HG02623 (cell line): Measurements from ENCODE around the gene ACTL7A.
"Not testable (repeated sequence)": the region's sequence is repeated elsewhere in the genome, so short reads cannot be mapped to it uniquely, and the experiment has no call there.

ENCODE experiments used
- ATAC-seq: cut with Tn5 transposase; IDR thresholded peaks from one replicate; pipeline ENCODE4 v1.9.1; 2021; ENCODE audit warnings: moderate library complexity; ENCODE audit not compliant: unreplicated experiment

ACTL7A gene, protein sequence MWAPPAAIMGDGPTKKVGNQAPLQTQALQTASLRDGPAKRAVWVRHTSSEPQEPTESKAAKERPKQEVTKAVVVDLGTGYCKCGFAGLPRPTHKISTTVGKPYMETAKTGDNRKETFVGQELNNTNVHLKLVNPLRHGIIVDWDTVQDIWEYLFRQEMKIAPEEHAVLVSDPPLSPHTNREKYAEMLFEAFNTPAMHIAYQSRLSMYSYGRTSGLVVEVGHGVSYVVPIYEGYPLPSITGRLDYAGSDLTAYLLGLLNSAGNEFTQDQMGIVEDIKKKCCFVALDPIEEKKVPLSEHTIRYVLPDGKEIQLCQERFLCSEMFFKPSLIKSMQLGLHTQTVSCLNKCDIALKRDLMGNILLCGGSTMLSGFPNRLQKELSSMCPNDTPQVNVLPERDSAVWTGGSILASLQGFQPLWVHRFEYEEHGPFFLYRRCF

GRCh38 chr9:108861997-108862396 lies at the start of gene ACTL7A:
ACTL7A (plus strand) TSS chr9:108862266; CDS start chr9:108862323, 57 bp downstream.
- ATAC-seq: no peak

DNA sequence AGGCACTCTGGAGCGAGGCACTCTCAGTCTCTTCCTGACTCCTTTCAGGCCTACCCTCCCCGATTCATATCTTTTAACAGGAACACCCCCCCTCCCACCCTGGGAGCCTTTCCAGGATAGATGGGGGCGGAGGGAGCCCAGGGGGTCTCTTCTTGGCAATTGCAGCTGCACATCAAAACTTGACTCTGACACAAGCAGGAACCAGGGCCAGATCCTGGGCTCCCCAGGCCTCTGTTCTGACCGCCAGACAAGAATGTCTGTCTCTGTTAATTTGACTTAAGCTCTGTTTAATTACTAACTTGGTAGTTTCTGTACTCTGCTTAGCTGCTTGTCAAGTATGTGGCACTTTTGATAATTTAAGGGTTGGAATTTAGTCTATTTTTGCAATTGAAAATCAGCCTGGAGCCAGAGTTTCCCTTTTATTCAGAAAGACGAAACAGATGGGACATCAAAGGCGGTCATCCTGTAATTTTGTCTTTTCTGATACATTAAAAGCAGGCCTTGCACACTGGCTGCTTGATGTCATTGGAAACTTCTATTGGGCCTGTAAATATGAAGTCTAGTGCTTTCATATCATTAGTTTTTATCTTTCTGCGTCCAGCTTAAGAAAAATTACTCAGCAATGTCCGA lies 49.6 kb upstream of the ACTL7A start:
- no peak for ATAC-seq

GRCh38 chr9:108813951-108814601 lies 48.0 kb upstream of the ACTL7A start:
- ATAC-seq: no peak

- no peak for ATAC-seq
Observed at GRCh38 chr9:108815156-108815555, 46.9 kb upstream of the ACTL7A start.

- no peak for ATAC-seq
Observed at GRCh38 chr9:108816037-108816436, 46.0 kb upstream of the ACTL7A start.

DNA sequence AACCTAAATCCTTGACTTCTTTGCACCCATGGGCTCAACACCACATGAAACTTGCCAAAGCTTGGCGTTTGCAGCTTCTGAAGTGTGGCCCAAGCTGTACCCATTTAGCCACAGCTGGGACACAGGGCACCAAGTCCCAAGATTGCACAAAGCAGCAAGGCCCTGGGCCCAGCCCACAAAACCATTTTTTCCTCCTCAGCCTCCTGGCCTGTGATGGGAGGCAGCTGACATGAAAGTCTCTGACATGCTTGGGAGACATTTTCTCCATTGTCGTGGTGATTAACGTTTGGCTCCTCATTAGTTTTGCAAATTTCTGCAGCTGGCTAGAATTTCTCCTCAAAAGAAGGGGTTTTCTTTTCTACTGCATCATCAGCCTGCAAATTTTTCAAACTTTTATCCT lies 38.2 kb upstream of the ACTL7A start:
- ATAC-seq: no peak

GRCh38 chr9:108830272-108830671 lies 31.8 kb upstream of the ACTL7A start:
- no peak for ATAC-seq

DNA sequence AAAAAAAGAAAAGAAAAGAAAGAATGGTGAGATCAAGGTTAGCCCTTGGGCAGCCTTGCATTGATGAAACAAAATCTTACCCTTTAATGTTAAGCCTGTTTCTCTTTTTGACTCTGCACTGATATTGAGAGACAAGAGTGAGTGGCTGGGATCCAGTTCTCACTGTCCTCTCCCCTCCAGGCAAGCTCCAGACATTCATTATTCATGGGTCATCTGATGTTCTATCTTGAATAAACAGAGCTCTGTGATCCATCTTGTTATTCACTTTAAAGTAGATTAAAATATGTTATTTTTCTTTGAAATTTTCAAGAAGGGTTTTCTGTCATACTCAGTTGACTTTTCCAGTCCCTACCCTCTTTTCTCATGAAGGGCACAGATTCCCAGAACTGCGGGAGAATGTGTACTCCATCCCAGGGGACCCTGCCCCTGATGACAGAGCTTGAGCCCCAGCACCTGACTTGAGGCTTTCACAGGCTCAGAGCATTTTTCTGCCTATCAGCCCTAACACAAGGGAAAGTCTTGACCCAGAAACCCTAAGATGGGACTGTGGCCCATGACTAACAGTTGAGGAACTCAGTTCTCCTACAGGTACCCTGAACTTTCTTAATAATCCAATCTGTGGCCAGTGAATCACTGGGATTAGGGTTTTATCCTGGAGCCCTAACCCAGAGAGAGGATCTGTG lies 30.4 kb upstream of the ACTL7A start:
- no peak for ATAC-seq

DNA sequence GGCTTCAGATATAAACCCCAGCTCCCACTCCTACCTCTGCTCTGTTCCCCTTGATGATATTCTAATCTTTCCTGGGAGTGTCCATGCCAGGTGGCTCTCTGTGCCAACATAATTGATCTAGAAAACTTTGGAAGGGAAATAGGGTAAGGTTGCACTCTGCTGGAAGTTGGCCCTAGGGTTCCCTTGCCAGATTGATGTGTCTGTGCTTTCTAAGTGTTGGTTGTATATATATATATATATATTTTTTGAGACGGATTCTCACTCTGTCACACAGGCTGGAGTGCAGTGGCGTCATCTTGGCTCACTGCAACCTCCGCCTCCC lies 29.9 kb upstream of the ACTL7A start:
- ATAC-seq: no peak

DNA sequence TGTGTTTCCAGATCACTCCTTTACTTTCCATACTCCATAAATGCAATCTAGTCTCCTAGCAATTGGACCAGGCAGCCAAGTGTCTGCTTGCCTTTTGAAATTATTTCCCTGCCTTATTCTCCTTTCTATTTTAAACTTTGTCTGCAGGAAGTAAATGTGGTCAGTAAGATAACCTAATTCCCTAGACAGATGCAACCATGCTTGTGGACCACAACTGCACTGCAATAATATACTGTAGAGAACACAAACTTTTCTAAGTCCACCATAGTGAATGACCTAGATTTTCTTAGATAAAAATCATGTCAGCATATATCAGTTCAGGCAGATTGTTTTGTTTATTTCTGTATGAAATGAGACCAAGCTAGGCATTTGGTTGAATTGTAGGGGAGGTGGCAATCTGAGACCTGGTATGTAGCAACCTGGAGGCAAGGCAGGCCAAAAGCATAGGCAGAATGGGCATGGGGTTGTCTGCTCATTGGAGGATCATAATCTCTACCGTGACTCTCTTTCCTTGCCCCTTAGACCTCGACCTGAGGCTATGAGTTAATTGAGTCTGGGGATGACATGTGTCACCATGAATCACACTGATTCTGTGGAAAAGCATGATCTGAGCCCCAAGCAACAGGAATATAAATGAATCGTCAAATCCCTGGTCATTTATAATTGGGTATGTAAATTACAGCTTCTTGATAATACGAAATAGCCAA lies 27.0 kb upstream of the ACTL7A start:
- ATAC-seq: no peak

DNA sequence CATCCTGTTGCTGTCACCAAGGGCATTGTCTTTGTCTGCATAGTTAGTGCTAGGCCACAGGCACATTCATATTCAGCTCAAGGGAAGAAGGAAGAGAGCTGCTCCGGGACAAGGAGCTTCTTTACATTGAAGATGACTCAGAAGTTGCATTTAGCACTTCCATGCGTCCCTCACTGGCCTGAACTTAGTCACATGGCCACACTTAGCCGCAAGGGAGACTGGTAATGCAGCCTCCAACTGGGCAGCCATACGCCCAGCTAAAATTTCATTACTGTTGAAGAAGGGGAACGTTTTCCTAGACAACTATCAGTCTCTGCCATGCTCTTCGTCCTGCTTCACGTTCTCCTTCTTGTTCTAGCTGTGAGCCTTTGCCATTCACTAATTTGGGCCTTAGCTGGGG lies 26.2 kb upstream of the ACTL7A start:
- ATAC-seq: no peak

GRCh38 chr9:108836319-108836718 lies 25.7 kb upstream of the ACTL7A start:
- ATAC-seq: no peak

- ATAC-seq: no peak
Observed at GRCh38 chr9:108836781-108837180, 25.3 kb upstream of the ACTL7A start.

- no peak for ATAC-seq
Observed at GRCh38 chr9:108837530-108837929, 24.5 kb upstream of the ACTL7A start.

DNA sequence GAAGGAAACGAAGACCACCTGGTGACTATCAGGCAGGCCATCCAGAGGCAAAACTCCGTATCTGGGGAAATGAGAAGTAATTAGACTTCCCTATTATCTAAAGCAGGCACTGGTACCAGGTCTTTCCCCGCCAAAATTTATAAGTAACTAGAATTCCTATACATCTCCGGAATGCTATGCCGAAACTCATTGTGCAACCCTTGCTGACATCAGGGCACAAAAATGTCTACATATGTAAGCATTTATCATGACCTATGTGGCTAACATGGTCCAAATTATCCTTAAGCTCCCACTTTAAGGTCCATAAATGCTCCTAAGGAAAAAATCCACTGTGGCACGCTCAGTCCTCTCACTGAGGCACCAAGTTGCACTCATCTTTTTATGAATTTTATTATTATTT lies 24.0 kb upstream of the ACTL7A start:
- no peak for ATAC-seq

- not testable (repeated sequence) for ATAC-seq
Observed at GRCh38 chr9:108839561-108839960, 22.5 kb upstream of the ACTL7A start.

GRCh38 chr9:108842610-108843295 lies 19.3 kb upstream of the ACTL7A start:
- ATAC-seq: no peak

DNA sequence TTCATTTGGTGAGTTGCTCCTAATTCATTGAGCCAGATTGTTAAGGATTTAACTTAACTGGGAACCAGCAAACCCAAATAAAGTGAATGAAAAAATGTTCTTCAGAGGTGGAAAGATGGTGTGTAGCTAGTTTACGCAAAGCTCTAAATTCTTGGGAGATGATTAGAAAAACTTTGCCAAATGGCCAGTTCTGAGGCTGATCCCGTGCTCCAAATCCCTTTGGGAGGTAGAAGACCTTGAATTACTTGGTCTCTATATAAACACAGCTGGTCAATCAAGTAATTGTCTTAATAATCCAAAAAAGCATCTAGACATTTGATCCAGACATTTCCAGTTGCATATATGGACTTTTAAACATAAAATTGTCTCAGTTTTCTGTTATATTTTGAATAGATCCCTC lies 17.7 kb upstream of the ACTL7A start:
- ATAC-seq: no peak

- ATAC-seq: no peak
Observed at GRCh38 chr9:108844856-108845255, 17.2 kb upstream of the ACTL7A start.

GRCh38 chr9:108845507-108845906 lies 16.6 kb upstream of the ACTL7A start:
- ATAC-seq: no peak
